ENCODE measurements around the gene EXOC1. TPM values are rescaled to one million over a fixed set of nuclear protein-coding genes. Genes with fewer than 3 reads are reported as not detected.

EXOC1 gene
- total RNA-seq, 1 donor from 2014 or later, result 35.6 TPM

Small RNA genes within 50 kb of the gene (small RNA-seq; reads per million reads assigned to genes)
- gene RNU6-652P (ENCODE audit: low replicate concordance), result not detected

Other genes starting within 250 kb of the EXOC1 start
- gene NMU, start 217.3 kb upstream of the EXOC1 start, total RNA-seq, result 2.8 TPM
- not detected for gene EXOC1L, start 33.9 kb upstream of the EXOC1 start, total RNA-seq
- gene CEP135, start 95.3 kb downstream of the EXOC1 start, total RNA-seq, result 11.0 TPM

Data from skin of body (tissue), 2 donors.